Tibial nerve (tissue), 4 donors: ENCODE measurements around the gene SHLD1. TPM values are rescaled to one million over a fixed set of nuclear protein-coding genes. Genes with fewer than 3 reads are reported as not detected.

ENCODE experiments used
- DNase-seq, 2 donors: peaks; one replicate each; pipeline ENCODE4 v3.0.0-alpha.2; 2019; ENCODE audit warnings: low spot score in 2 of 2
- H3K27ac ChIP-seq, 4 donors: fragments of 200-600 bp; sonication (generic) in 3 of 4; one replicate each; pipeline ENCODE4 v1.5.1; 2017 to 2019; ENCODE audit warnings: mild to moderate bottlenecking in 1 of 4
- H3K27me3 ChIP-seq, 2 donors: fragments of 200-600 bp; sonication (generic) in 1 of 2; one replicate each; pipeline versions ENCODE4 v1.5.1 to v1.6.0; 2017 to 2019
- H3K36me3 ChIP-seq, 3 donors: fragments of 200-600 bp; sonication (generic); one replicate each; pipeline ENCODE4 v1.5.1; 2018 to 2019
- H3K4me1 ChIP-seq, 4 donors: fragments of 200-600 bp; sonication (generic) in 3 of 4; one replicate each; pipeline ENCODE4 v1.5.1; 2017 to 2019
- H3K4me3 ChIP-seq, 4 donors: fragments of 200-600 bp; sonication (generic) in 3 of 4; one replicate each; pipeline ENCODE4 v1.5.1; 2017 to 2019; ENCODE audit warnings: mild to moderate bottlenecking in 1 of 4, moderate library complexity in 1 of 4
- H3K9me3 ChIP-seq, 4 donors: fragments of 200-600 bp; sonication (generic) in 3 of 4; one replicate each; pipeline ENCODE4 v1.5.1; 2017 to 2019
- EP300 ChIP-seq, 2 donors: sonication (generic); formaldehyde crosslinking; IDR thresholded peaks; one replicate each; pipeline ENCODE4 v1.6.1; 2017; ENCODE audit warnings: antibody characterized with exemption in 2 of 2, mild to moderate bottlenecking in 1 of 2
- POLR2A ChIP-seq, 2 donors: fragments of 450-650 bp; IDR thresholded peaks; one replicate each; pipeline ENCODE4 v1.6.1; 2017; ENCODE audit warnings: antibody characterized with exemption in 2 of 2, mild to moderate bottlenecking in 2 of 2, moderate library complexity in 2 of 2
- WGBS, 2 donors: methylation state at CpG; one replicate each; pipeline ENCODE4 v1.1.5; 2018; 5-methylcytosine and 5-hydroxymethylcytosine counted together
- total RNA-seq, 4 donors: library from RNA; depleted of rRNA; stranded (reverse); fragments of >200 nt; gene quantifications; one replicate each; pipeline ENCODE4 v1.1.0, GENCODE V29; 2016
- TF ChIP-seq, protein P1 (sequence below), 5 experiments: fragments of 200-600 bp in 3 of 5; fragments of 450-650 bp in 2 of 5; sonication (generic) in 3 of 5; IDR thresholded peaks; one replicate each; pipeline ENCODE4 v1.5.1; 2016 to 2019; ENCODE audit warnings: antibody characterized with exemption in 5 of 5, mild to moderate bottlenecking in 3 of 5, moderate library complexity in 2 of 5

Gene SHLD1
- total RNA-seq, 4 donors from 2014 or later: 2.9 to 5.9 (median 4.0) TPM

DNA sequence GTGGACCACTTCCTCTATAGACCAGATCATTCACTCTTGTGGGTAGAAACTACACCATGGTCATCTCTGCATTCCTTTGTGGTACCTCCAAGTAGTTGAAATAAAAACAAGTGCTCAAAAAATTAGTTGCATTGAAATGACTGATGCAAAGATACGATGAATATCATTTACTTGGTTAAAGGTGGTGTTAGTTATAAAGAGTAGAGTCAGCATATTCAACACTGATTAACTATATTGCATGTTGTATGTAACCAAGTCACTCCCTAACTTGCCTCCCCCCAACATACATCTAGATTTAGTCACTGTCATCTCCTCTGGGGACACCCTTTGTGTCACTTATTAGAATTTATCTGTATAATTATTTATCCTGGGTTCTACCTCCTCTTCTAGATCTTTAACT is 77.7 kb downstream of the SHLD1 start:
- no peak overlapping the region for H3K4me3 ChIP-seq
- TF ChIP-seq POLR2A (IDR thresholded peaks at IDR 0.05) (no peak), EP300 (IDR thresholded peaks at IDR 0.05) (no peak)
- TF ChIP-seq, protein P1, sequence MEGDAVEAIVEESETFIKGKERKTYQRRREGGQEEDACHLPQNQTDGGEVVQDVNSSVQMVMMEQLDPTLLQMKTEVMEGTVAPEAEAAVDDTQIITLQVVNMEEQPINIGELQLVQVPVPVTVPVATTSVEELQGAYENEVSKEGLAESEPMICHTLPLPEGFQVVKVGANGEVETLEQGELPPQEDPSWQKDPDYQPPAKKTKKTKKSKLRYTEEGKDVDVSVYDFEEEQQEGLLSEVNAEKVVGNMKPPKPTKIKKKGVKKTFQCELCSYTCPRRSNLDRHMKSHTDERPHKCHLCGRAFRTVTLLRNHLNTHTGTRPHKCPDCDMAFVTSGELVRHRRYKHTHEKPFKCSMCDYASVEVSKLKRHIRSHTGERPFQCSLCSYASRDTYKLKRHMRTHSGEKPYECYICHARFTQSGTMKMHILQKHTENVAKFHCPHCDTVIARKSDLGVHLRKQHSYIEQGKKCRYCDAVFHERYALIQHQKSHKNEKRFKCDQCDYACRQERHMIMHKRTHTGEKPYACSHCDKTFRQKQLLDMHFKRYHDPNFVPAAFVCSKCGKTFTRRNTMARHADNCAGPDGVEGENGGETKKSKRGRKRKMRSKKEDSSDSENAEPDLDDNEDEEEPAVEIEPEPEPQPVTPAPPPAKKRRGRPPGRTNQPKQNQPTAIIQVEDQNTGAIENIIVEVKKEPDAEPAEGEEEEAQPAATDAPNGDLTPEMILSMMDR (IDR thresholded peaks at IDR 0.05): no peak
- no peaks in the 10 kb centered on the region for H3K27me3 ChIP-seq
- no peak for DNase-seq
- H3K36me3 ChIP-seq: no peaks in the 10 kb centered on the region
- peaks cover 0 to 6% (median 0%) of the 10 kb centered on the region in 4 donors for H3K4me1 ChIP-seq
- WGBS, 2 donors: 92 to 95% methylated on average over 1 of the region's 1 CpG
- no peaks in the 10 kb centered on the region for H3K9me3 ChIP-seq
- no peak overlapping the region for H3K27ac ChIP-seq

DNA sequence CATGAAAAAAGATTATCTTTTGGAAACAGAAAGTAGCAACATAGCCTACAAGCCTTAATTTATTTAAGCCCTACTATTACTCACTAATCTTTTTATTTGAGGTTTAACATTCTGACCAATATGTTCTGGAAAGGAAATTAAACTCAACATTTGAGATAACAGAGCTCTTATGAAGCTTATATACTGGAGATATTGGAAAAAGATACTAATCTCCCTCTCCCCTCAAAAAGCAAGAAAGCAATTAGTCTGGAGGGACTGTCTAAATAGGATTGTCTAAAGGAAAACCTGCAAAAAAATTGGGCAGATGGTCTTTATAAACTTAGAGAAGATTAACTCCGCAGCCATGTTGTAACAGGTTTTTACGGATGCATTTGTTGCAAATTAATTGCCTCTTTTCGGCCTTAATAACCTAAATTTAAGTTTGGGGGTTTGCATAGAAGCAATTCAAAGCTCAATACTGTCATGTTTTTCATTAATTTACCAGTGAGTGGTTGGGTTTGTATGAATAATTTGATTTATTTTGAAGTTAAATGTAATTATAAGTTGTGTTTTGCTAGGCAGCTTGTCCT is 79.1 kb downstream of the SHLD1 start:
- DNase-seq: no peak
- H3K27ac ChIP-seq: no peak overlapping the region
- WGBS, 2 donors: 75 to 76% methylated on average over 3 of the region's 3 CpGs

DNA sequence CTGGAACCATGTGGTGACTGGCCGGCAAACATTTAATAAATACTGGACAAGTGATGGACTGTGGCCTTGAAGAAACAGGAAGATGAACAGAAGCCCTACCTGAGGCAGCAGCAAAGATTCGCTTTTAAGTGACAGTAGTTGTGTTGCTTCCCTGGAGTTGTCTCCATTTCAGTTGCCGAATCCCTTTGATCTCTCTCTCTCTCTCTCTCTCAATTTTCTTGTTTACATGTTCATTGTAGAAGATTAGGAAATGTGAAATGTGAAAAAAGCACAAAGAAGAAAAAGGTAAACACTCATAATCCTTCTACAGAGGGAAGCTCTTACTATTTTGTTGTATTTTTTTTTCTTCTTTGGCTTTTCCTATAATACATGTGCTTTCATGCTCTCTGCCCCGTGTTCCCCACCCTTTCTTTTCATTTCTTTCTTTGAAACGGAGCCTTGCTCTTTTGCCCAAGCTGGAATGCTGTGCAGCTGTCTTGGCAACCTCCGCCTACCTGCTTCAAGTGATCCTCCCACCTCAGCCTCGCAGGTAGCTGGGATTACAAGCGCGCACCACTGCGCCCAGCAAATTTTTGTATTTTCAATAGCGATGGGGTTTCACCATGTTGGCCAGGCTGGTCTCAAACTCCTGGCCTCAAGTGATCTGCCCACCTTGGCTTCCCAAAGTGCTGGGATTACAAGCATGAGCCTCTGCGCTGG is 81.5 kb downstream of the SHLD1 start:
- WGBS, 2 donors: 89 to 92% methylated on average over 12 of the region's 12 CpGs
- no peak overlapping the region for H3K27ac ChIP-seq
- no peak for TF ChIP-seq POLR2A (IDR thresholded peaks at IDR 0.05)
- no peak for TF ChIP-seq EP300 (IDR thresholded peaks at IDR 0.05)
- TF ChIP-seq, protein P1 (IDR thresholded peaks at IDR 0.05): no peak
- H3K27me3 ChIP-seq: no peaks in the 10 kb centered on the region
- no peak overlapping the region for H3K4me3 ChIP-seq
- no peaks in the 10 kb centered on the region for H3K36me3 ChIP-seq
- no peak for DNase-seq
- peaks cover 0 to 19% (median 16%) of the 10 kb centered on the region in 4 donors for H3K4me1 ChIP-seq
- no peaks in the 10 kb centered on the region for H3K9me3 ChIP-seq

More for the DNA sequence above, 79.1 kb downstream of the SHLD1 start:
- Histone ChIP-seq H3K4me1 (no peaks in the 10 kb centered on the region), H3K4me3 (no peak overlapping the region), H3K9me3 (no peaks in the 10 kb centered on the region), H3K36me3 (no peaks in the 10 kb centered on the region), H3K27me3 (no peaks in the 10 kb centered on the region)
- TF ChIP-seq POLR2A (IDR thresholded peaks at IDR 0.05) (no peak), EP300 (IDR thresholded peaks at IDR 0.05) (no peak)
- TF ChIP-seq, protein P1 (IDR thresholded peaks at IDR 0.05): no peak

DNA sequence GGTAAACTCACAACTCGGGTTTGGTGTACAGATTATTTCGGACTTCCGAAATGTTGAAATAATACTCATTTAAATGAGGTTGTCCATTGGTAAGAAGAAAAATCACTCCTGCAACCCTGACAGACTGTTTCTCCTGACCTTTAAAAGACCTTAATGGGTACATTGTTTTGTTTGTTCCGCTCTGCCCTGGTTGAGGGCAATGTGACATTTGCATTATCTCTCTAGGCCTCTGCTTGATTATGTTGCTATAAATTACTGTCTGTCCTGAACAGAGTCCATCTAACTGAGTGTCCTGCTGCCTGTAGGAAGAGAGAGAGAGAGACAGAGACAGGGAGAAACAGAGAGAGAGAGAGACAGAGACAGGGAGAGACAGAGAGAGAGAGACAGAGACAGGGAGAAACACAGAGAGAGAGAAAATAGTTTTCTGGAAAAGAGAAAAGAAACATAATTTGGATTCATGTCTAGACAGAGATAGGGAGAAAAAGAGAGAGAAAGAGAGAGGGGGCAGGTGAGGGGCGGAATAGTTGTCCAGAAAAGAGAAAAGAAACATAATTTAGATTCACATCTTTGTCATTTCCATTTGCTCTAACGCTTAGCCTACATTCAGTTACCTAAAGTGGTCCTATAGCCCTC is 83.2 kb downstream of the SHLD1 start:
- no peaks in the 10 kb centered on the region for H3K36me3 ChIP-seq
- H3K4me1 ChIP-seq: peaks cover 0 to 20% (median 16%) of the 10 kb centered on the region in 4 donors
- H3K4me3 ChIP-seq: no peak overlapping the region
- DNase-seq: no peak
- H3K27me3 ChIP-seq: no peaks in the 10 kb centered on the region
- TF ChIP-seq, protein P1 (IDR thresholded peaks at IDR 0.05): no peak
- no peak for TF ChIP-seq EP300 (IDR thresholded peaks at IDR 0.05)
- no peak for TF ChIP-seq POLR2A (IDR thresholded peaks at IDR 0.05)
- WGBS, 2 donors: 86 to 89% methylated on average over 6 of the region's 6 CpGs
- no peak overlapping the region for H3K27ac ChIP-seq
- no peaks in the 10 kb centered on the region for H3K9me3 ChIP-seq

DNA sequence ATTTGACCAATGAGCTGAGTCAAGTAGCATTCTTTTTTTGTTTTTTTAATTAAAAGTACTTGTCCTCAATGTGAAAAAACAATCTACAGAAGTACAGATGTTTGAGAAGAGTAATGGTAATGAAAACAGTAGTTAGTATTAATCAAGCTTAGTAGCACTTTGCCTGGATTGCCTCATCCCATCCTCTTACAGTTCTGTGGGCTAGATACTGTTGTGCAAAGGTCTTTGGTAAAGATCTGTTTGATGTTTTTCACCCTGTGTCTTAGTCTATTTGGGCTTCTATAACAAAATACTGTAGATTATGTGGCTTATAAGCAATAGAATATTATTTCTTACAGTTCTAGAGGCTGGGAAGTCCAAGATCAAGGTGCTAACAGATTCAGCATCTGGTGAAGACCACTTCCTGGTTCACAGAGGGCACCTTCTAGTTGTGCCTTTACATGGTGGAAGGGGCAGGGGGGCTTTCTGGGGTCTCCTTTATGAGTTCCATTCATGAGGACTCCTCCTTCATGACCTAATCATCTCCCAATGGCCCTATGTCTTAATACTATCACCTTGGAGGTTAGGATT is 84.3 kb downstream of the SHLD1 start:
- Histone ChIP-seq H3K4me1 (peaks cover 0 to 20% (median 16%) of the 10 kb centered on the region in 4 donors), H3K4me3 (no peak overlapping the region), H3K27me3 (no peaks in the 10 kb centered on the region), H3K36me3 (no peaks in the 10 kb centered on the region), H3K27ac (no peak overlapping the region), H3K9me3 (no peaks in the 10 kb centered on the region)
- no peak for DNase-seq
- TF ChIP-seq, protein P1 (IDR thresholded peaks at IDR 0.05): no peak
- TF ChIP-seq POLR2A (IDR thresholded peaks at IDR 0.05) (no peak), EP300 (IDR thresholded peaks at IDR 0.05) (no peak)
